Measurements from ENCODE around the gene OSBPL2. TPM values are rescaled to one million over a fixed set of nuclear protein-coding genes. Genes with fewer than 3 reads are reported as not detected.

Gene OSBPL2
- total and polyA plus RNA-seq, 4 donors, result 9.9 to 19.7 (median 12.3) TPM

DNA sequence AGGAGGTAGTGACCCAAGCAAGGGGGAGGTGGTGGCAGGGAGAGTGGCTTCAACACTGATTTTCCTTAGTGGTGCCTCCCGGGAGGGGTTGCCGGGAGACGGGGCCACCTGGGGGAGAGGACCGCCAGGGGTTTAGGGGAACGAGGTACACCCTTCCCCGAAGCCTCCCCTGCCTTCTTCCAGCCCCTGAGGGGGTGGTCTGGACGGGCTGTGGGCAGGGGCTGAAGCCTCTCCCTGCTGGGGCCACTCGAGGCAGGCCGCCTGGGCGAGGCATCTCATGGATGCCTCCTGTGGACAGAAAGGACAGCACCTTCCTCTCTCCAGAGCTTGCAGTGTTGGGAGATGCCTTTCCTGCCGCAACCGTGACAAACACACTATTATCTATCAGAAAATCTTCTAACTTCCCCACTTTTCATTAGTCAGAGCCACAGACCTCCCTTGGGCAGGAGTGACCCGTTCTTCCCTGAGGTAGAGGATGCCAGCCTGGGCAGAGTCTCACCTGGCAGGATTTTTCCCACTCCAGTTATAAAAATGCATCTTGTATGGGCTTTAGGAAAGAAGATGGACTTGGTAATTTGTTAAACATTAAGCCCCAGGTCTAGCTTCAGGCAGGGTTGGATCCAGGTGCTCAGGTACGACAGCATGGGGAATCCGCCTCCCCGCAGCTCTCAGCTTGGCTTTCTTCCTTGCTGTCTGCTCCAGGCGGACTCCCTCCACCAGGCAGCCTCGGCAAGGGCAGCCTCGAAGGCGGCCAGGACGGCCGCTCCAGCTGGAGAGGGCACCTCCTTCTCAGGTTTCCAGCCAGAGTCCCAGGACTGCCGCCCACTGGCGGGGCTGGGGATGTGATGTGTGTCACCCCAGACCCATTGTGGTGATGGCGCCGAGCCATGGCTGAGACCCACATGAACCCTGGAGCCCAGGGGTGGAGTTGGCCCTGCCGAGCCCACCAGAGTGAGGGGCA, 29.2 kb upstream of the OSBPL2 start:
- Histone ChIP-seq H3K4me3 (ENCODE audit: low read depth in 1 of 3, low read length in 3 of 3) (no peak overlapping the region), H3K4me1 (ENCODE audit: control insufficient read depth in 4 of 4, insufficient read depth in 4 of 4, low read length in 3 of 4) (peaks cover 0 to 2% (median 0%) of the 10 kb centered on the region in 4 donors), H3K9me3 (ENCODE audit: control insufficient read depth in 4 of 4, low read length in 3 of 4) (no peaks in the 10 kb centered on the region), H3K36me3 (ENCODE audit: control insufficient read depth in 4 of 4, insufficient read depth in 3 of 4, low read depth in 1 of 4, low read length in 3 of 4) (no peaks in the 10 kb centered on the region), H3K27ac (ENCODE audit: low read depth in 1 of 2, low read length in 2 of 2) (no peak overlapping the region), H3K9ac (ENCODE audit: low read depth in 1 of 2, low read length in 2 of 2) (no peak overlapping the region), H3K27me3 (ENCODE audit: control insufficient read depth in 4 of 4, insufficient read depth in 4 of 4, low read length in 3 of 4) (no peaks in the 10 kb centered on the region)
- DNase-seq (ENCODE audit: low spot score), result no peak
- TF ChIP-seq FOXA2 (IDR thresholded peaks at IDR 0.05), result no peak
- TF ChIP-seq, protein P1, sequence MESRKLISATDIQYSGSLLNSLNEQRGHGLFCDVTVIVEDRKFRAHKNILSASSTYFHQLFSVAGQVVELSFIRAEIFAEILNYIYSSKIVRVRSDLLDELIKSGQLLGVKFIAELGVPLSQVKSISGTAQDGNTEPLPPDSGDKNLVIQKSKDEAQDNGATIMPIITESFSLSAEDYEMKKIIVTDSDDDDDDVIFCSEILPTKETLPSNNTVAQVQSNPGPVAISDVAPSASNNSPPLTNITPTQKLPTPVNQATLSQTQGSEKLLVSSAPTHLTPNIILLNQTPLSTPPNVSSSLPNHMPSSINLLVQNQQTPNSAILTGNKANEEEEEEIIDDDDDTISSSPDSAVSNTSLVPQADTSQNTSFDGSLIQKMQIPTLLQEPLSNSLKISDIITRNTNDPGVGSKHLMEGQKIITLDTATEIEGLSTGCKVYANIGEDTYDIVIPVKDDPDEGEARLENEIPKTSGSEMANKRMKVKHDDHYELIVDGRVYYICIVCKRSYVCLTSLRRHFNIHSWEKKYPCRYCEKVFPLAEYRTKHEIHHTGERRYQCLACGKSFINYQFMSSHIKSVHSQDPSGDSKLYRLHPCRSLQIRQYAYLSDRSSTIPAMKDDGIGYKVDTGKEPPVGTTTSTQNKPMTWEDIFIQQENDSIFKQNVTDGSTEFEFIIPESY (IDR thresholded peaks at IDR 0.05), result no peak
- TF ChIP-seq, protein P2, sequence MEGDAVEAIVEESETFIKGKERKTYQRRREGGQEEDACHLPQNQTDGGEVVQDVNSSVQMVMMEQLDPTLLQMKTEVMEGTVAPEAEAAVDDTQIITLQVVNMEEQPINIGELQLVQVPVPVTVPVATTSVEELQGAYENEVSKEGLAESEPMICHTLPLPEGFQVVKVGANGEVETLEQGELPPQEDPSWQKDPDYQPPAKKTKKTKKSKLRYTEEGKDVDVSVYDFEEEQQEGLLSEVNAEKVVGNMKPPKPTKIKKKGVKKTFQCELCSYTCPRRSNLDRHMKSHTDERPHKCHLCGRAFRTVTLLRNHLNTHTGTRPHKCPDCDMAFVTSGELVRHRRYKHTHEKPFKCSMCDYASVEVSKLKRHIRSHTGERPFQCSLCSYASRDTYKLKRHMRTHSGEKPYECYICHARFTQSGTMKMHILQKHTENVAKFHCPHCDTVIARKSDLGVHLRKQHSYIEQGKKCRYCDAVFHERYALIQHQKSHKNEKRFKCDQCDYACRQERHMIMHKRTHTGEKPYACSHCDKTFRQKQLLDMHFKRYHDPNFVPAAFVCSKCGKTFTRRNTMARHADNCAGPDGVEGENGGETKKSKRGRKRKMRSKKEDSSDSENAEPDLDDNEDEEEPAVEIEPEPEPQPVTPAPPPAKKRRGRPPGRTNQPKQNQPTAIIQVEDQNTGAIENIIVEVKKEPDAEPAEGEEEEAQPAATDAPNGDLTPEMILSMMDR (IDR thresholded peaks at IDR 0.05; ENCODE audit: low read depth, low read length, missing input control), result no peak
- no peak for TF ChIP-seq JUND (IDR thresholded peaks at IDR 0.05)
- TF ChIP-seq, protein P3, sequence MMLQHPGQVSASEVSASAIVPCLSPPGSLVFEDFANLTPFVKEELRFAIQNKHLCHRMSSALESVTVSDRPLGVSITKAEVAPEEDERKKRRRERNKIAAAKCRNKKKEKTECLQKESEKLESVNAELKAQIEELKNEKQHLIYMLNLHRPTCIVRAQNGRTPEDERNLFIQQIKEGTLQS (IDR thresholded peaks at IDR 0.05), result no peak
- TF ChIP-seq SP1 (IDR thresholded peaks at IDR 0.05), result no peak
- TF ChIP-seq RAD21 (IDR thresholded peaks at IDR 0.05), result no peak
- no peak for TF ChIP-seq TAF1 (conservative IDR thresholded peaks at IDR 0.05)
- TF ChIP-seq HNF4A (conservative IDR thresholded peaks at IDR 0.05), result no peak
- TF ChIP-seq HNF4G (IDR thresholded peaks at IDR 0.05), result no peak
- TF ChIP-seq RXRA (IDR thresholded peaks at IDR 0.05), result no peak
- no peak for TF ChIP-seq FOXA1 (IDR thresholded peaks at IDR 0.05)
- no peak for TF ChIP-seq YY1 (IDR thresholded peaks at IDR 0.05)
- no peak for TF ChIP-seq REST (IDR thresholded peaks at IDR 0.05)
- 54% methylated on average over 27 of the region's 27 CpGs for WGBS

Data from liver (tissue), 9 donors.